GM23338 (cell line): Measurements from ENCODE around the gene WWC1. TPM values are rescaled to one million over a fixed set of nuclear protein-coding genes. Genes with fewer than 3 reads are reported as not detected.

Experiments
- ATAC-seq: fragments of 200-7000 bp; cut with Tn5 transposase; 3 replicates; pipeline ENCODE4 v1.9.1; 2020
- DNase-seq: peaks from one replicate; pipeline ENCODE4 v3.0.0-alpha.2; 2015; ENCODE audit warnings: low spot score
- H2AFZ ChIP-seq: fragments of 200-600 bp; sonication (generic); 2 replicates; pipeline ENCODE4 v1.8.0; 2016; ENCODE audit warnings: antibody characterized with exemption, mild to moderate bottlenecking, moderate library complexity
- H3F3A ChIP-seq: fragments of 200-600 bp; sonication (generic); replicated peaks from 2 replicates; pipeline ENCODE4 v1.8.0; 2017; ENCODE audit warnings: antibody characterized with exemption, mixed run types, low read depth
- H3K27ac ChIP-seq: fragments of 200-600 bp; sonication (generic); 2 replicates; pipeline ENCODE4 v1.6.1; 2016; ENCODE audit warnings: low read depth
- H3K27me3 ChIP-seq: fragments of 200-600 bp; sonication (generic); 2 replicates; pipeline ENCODE4 v1.8.0; 2016; ENCODE audit warnings: mild to moderate bottlenecking, mixed run types, moderate library complexity; ENCODE audit not compliant: insufficient read depth
- H3K36me3 ChIP-seq: fragments of 200-600 bp; sonication (generic); 2 replicates; pipeline ENCODE4 v1.8.0; 2016; ENCODE audit warnings: mild to moderate bottlenecking; ENCODE audit not compliant: insufficient read depth
- H3K4me1 ChIP-seq: fragments of 200-600 bp; sonication (generic); 2 replicates; pipeline ENCODE4 v1.8.0; 2016; ENCODE audit warnings: mild to moderate bottlenecking, moderate library complexity; ENCODE audit not compliant: insufficient read depth
- H3K4me2 ChIP-seq: fragments of 200-600 bp; sonication (generic); 2 replicates; pipeline ENCODE4 v1.7.1; 2017; ENCODE audit warnings: mixed run types
- H3K4me3 ChIP-seq: fragments of 200-600 bp; sonication (generic); 2 replicates; pipeline ENCODE4 v1.6.1; 2016; ENCODE audit warnings: mixed run types
- H3K79me2 ChIP-seq: fragments of 200-600 bp; sonication (generic); replicated peaks from 2 replicates; pipeline ENCODE4 v1.8.0; 2017; ENCODE audit warnings: mild to moderate bottlenecking; ENCODE audit not compliant: insufficient read depth
- H3K9me2 ChIP-seq: fragments of 200-600 bp; sonication (generic); 2 replicates; pipeline ENCODE4 v1.8.0; 2017; ENCODE audit not compliant: insufficient read depth
- H4K20me1 ChIP-seq: fragments of 200-600 bp; sonication (generic); replicated peaks from 2 replicates; pipeline ENCODE4 v1.8.0; 2017; ENCODE audit warnings: mild to moderate bottlenecking; ENCODE audit not compliant: insufficient read depth
- H3K27ac Mint-ChIP-seq: 2 replicates; pipeline ENCODE4 v1.8.0; 2020; ENCODE audit warnings: inconsistent platforms, mild to moderate bottlenecking, moderate library complexity, mixed read lengths
- H3K27me3 Mint-ChIP-seq: 3 replicates; pipeline ENCODE4 v1.8.0; 2022; ENCODE audit warnings: low read depth, mild to moderate bottlenecking, moderate library complexity, mixed read lengths, inconsistent platforms; ENCODE audit not compliant: insufficient read depth, poor library complexity
- H3K36me3 Mint-ChIP-seq: 3 replicates; pipeline ENCODE4 v1.8.0; 2021; ENCODE audit warnings: low read depth, mild to moderate bottlenecking, inconsistent platforms, moderate library complexity, mixed read lengths
- H3K4me1 Mint-ChIP-seq: 3 replicates; pipeline ENCODE4 v1.8.0; 2020; ENCODE audit warnings: mild to moderate bottlenecking, inconsistent platforms, mixed read lengths
- H3K4me3 Mint-ChIP-seq: 3 replicates; pipeline ENCODE4 v1.8.0; 2021; ENCODE audit warnings: moderate library complexity, mild to moderate bottlenecking, inconsistent platforms, mixed read lengths
- H3K9me3 Mint-ChIP-seq: 3 replicates; pipeline ENCODE4 v1.8.0; 2020; ENCODE audit warnings: moderate library complexity, mild to moderate bottlenecking, inconsistent platforms, mixed read lengths
- EZH2 ChIP-seq: fragments of 200-600 bp; sonication (generic); IDR thresholded peaks from one replicate; pipeline ENCODE4 v1.8.0; 2017; ENCODE audit warnings: antibody characterized with exemption, mild to moderate bottlenecking, low read depth; ENCODE audit not compliant: unreplicated experiment
- EZH2phosphoT487 ChIP-seq: fragments of 200-600 bp; sonication (generic); IDR thresholded peaks from one replicate; pipeline ENCODE4 v1.8.1; 2018; ENCODE audit warnings: antibody characterized with exemption; ENCODE audit not compliant: unreplicated experiment
- NANOG ChIP-seq: IDR thresholded peaks from 2 replicates; pipeline ENCODE4 v1.6.1; 2016; ENCODE audit warnings: antibody characterized with exemption, borderline replicate concordance
- POLR2AphosphoS5 ChIP-seq: IDR thresholded peaks from 2 replicates; pipeline ENCODE4 v1.6.1; 2016; ENCODE audit warnings: antibody characterized with exemption, low read depth
- STAT1 ChIP-seq: IDR thresholded peaks from one replicate; pipeline ENCODE4 v1.6.1; 2016; ENCODE audit warnings: antibody characterized with exemption; ENCODE audit not compliant: unreplicated experiment
- ZNF114 ChIP-seq: fragments of 250-450 bp; sonication (Bioruptor Pico); IDR thresholded peaks from 2 replicates; pipeline ENCODE4 v1.5.0; 2020; ENCODE audit warnings: mild to moderate bottlenecking, moderate library complexity
- polyA plus RNA-seq: library from polyadenylated mRNA; unstranded; fragments of >200 nt; fragmentation: Nextera tagmentation; extraction: Ambion mirVana; gene quantifications from 2 replicates; pipeline ENCODE4 v1.2.1, GENCODE V29; 2016
- total RNA-seq: library from RNA; depleted of rRNA; stranded (reverse); fragments of >200 nt; shearing (Covaris generic); gene quantifications from 2 replicates; pipeline ENCODE4 v1.2.3, GENCODE V29; 2014
- TF ChIP-seq, protein P1 (sequence below): fragments of 250-450 bp; sonication (Bioruptor Pico); IDR thresholded peaks from 2 replicates; pipeline ENCODE4 v1.5.0; 2020; ENCODE audit warnings: mild to moderate bottlenecking, moderate library complexity
- TF ChIP-seq, protein P2 (sequence below), 2 experiments: fragments of 200-600 bp in 1 of 2; sonication (generic) in 1 of 2; conservative IDR thresholded peaks; 2 replicates each; pipeline versions ENCODE4 v1.5.1 to v1.6.1; 2016 to 2017; ENCODE audit warnings: antibody characterized with exemption in 2 of 2, low read depth in 2 of 2, mild to moderate bottlenecking in 2 of 2, moderate library complexity in 1 of 2

Gene WWC1
- total and polyA plus RNA-seq, 2 experiments from 2014 or later, result 25.4 to 27.8 TPM

DNA sequence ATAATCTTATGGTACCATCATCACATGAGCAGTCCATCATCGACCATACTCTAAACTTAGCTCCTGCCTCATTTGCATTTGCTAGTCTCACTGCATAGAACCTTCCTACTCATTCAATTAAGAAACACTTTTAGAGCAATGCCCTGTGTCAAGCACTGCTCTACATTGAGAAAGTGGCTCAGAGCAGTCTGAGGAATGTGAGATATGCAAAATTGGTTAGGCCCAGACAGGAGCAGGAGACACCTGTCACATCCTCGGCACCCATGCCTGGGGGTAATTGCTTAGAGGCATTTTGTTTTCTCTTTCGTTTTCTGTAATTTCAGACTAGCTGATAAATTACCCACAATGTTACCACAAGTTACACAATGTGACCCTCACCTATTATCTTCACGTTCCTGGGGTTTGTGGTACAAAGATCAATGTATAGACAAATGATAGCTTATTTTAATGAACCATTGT, 189.9 kb downstream of the WWC1 start (continued):
- TF ChIP-seq, protein P1, sequence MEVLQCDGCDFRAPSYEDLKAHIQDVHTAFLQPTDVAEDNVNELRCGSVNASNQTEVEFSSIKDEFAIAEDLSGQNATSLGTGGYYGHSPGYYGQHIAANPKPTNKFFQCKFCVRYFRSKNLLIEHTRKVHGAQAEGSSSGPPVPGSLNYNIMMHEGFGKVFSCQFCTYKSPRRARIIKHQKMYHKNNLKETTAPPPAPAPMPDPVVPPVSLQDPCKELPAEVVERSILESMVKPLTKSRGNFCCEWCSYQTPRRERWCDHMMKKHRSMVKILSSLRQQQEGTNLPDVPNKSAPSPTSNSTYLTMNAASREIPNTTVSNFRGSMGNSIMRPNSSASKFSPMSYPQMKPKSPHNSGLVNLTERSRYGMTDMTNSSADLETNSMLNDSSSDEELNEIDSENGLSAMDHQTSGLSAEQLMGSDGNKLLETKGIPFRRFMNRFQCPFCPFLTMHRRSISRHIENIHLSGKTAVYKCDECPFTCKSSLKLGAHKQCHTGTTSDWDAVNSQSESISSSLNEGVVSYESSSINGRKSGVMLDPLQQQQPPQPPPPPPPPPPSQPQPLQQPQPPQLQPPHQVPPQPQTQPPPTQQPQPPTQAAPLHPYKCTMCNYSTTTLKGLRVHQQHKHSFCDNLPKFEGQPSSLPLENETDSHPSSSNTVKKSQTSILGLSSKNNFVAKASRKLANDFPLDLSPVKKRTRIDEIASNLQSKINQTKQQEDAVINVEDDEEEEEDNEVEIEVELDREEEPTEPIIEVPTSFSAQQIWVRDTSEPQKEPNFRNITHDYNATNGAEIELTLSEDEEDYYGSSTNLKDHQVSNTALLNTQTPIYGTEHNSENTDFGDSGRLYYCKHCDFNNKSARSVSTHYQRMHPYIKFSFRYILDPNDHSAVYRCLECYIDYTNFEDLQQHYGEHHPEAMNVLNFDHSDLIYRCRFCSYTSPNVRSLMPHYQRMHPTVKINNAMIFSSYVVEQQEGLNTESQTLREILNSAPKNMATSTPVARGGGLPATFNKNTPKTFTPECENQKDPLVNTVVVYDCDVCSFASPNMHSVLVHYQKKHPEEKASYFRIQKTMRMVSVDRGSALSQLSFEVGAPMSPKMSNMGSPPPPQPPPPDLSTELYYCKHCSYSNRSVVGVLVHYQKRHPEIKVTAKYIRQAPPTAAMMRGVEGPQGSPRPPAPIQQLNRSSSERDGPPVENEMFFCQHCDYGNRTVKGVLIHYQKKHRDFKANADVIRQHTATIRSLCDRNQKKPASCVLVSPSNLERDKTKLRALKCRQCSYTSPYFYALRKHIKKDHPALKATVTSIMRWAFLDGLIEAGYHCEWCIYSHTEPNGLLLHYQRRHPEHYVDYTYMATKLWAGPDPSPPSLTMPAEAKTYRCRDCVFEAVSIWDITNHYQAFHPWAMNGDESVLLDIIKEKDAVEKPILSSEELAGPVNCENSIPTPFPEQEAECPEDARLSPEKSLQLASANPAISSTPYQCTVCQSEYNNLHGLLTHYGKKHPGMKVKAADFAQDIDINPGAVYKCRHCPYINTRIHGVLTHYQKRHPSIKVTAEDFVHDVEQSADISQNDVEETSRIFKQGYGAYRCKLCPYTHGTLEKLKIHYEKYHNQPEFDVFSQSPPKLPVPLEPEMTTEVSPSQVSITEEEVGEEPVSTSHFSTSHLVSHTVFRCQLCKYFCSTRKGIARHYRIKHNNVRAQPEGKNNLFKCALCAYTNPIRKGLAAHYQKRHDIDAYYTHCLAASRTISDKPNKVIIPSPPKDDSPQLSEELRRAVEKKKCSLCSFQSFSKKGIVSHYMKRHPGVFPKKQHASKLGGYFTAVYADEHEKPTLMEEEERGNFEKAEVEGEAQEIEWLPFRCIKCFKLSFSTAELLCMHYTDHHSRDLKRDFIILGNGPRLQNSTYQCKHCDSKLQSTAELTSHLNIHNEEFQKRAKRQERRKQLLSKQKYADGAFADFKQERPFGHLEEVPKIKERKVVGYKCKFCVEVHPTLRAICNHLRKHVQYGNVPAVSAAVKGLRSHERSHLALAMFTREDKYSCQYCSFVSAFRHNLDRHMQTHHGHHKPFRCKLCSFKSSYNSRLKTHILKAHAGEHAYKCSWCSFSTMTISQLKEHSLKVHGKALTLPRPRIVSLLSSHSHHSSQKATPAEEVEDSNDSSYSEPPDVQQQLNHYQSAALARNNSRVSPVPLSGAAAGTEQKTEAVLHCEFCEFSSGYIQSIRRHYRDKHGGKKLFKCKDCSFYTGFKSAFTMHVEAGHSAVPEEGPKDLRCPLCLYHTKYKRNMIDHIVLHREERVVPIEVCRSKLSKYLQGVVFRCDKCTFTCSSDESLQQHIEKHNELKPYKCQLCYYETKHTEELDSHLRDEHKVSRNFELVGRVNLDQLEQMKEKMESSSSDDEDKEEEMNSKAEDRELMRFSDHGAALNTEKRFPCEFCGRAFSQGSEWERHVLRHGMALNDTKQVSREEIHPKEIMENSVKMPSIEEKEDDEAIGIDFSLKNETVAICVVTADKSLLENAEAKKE (CRISPR knock-in tag), result no peak
- no peak for TF ChIP-seq ZNF114 (CRISPR knock-in tag)
- no peak for TF ChIP-seq POLR2AphosphoS5
- TF ChIP-seq EZH2phosphoT487, result no peak

DNA sequence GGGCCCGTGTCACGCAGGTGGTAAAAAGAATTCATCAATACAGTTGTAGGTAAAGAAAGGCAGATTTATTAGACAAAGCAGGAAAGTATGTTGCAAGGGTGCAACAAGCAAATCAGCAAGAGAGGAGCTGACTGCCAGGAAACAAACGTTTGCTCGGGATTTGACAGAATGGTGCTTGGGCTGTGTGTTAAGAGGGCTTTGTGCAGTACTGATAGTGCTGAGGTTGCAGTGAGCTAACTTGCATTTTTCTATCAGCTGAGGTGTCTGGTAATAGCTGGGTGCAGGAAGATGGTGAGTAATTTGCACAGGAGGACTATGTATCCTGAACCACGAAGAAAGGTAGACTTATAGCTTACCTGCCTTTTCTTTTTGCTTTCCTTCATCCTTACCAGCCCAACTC, 190.9 kb downstream of the WWC1 start:
- H3K27me3 ChIP-seq, result no peaks in the 10 kb centered on the region
- H3K79me2 ChIP-seq, result peaks cover 10% of the 10 kb centered on the region
- no peak overlapping the region for H2AFZ ChIP-seq
- no peak overlapping the region for H3K4me3 Mint-ChIP-seq
- H3K9me3 Mint-ChIP-seq, result no peaks in the 10 kb centered on the region; the same call in 2 of the 3 replicates
- H3K36me3 ChIP-seq, result no peaks in the 10 kb centered on the region
- H4K20me1 ChIP-seq, result no peaks in the 10 kb centered on the region
- H3K4me2 ChIP-seq, result no peak overlapping the region
- no peak overlapping the region for H3K27ac Mint-ChIP-seq
- no peak overlapping the region for H3K4me3 ChIP-seq
- H3K4me1 Mint-ChIP-seq, result peaks cover 8% of the 10 kb centered on the region
- H3K27me3 Mint-ChIP-seq, result peaks cover 10% of the 10 kb centered on the region
- no peaks in the 10 kb centered on the region for H3F3A ChIP-seq
- peaks cover 6% of the 10 kb centered on the region; the same call in 2 of the 3 replicates for H3K36me3 Mint-ChIP-seq
- DNase-seq (no peak), ATAC-seq (no peak)
- H3K27ac ChIP-seq, result no peak overlapping the region
- peaks cover 2% of the 10 kb centered on the region; the same call in 1 of the 2 replicates for H3K4me1 ChIP-seq
- no peaks in the 10 kb centered on the region for H3K9me2 ChIP-seq
- TF ChIP-seq NANOG (no peak), ZNF114 (CRISPR knock-in tag) (no peak), STAT1 (no peak), EZH2phosphoT487 (no peak), POLR2AphosphoS5 (no peak), EZH2 (no peak)
- TF ChIP-seq, protein P2, sequence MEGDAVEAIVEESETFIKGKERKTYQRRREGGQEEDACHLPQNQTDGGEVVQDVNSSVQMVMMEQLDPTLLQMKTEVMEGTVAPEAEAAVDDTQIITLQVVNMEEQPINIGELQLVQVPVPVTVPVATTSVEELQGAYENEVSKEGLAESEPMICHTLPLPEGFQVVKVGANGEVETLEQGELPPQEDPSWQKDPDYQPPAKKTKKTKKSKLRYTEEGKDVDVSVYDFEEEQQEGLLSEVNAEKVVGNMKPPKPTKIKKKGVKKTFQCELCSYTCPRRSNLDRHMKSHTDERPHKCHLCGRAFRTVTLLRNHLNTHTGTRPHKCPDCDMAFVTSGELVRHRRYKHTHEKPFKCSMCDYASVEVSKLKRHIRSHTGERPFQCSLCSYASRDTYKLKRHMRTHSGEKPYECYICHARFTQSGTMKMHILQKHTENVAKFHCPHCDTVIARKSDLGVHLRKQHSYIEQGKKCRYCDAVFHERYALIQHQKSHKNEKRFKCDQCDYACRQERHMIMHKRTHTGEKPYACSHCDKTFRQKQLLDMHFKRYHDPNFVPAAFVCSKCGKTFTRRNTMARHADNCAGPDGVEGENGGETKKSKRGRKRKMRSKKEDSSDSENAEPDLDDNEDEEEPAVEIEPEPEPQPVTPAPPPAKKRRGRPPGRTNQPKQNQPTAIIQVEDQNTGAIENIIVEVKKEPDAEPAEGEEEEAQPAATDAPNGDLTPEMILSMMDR (conservative IDR thresholded peaks at IDR 0.05; ENCODE audit: low read depth in 2 of 2), result no peak
- TF ChIP-seq, protein P1 (CRISPR knock-in tag), result no peak
